Ammon's horn (tissue), 1 donor: Measurements from ENCODE around the gene PNRC1.
"Not testable (repeated sequence)": the region's sequence is repeated elsewhere in the genome, so short reads cannot be mapped to it uniquely, and the experiment has no call there.

ENCODE experiments used
- DNase-seq: peaks from one replicate; pipeline ENCODE4 v3.0.0-alpha.2; 2016; ENCODE audit warnings: low spot score

The PNRC1 gene

DNA sequence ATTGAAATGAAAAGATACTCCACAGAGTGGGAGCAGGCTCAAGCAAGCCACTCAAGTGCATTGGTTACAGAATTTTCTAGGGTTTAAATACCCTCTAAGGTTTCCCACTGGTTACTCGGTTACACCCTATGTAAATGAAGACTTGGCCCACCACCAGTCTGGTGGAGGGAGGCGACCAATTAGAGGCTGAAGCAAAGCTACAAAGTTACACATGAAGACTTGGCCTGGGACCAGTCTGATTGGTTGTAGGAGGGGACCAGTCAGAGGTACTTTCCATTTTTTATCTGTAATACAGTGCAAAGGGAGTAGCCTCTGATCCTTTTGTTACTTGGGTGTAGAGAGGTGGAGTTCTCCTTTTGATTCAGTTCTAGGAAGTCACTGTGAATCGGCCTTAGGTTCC, 29.7 kb downstream of the PNRC1 start:
- DNase-seq, result no peak

DNA sequence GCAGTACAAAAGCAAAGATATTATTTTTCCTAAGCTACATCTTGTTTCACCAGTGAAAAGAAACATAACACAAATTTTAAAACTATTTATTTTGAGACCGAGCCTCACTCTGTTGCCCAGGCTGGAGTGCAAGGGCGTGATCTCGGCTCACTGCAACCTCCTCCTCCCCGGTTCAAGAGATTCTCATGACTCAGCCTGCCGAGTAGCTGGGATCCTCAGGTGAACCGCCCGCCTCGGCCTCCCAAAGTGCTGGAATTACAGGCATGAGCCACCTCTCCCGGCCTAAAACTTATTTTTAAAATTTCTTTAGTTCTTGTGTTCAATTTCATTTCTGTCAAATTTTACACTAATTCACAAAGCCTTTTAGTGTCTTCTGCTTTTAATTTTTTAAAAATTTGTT, 31.4 kb downstream of the PNRC1 start:
- DNase-seq, result no peak

DNA sequence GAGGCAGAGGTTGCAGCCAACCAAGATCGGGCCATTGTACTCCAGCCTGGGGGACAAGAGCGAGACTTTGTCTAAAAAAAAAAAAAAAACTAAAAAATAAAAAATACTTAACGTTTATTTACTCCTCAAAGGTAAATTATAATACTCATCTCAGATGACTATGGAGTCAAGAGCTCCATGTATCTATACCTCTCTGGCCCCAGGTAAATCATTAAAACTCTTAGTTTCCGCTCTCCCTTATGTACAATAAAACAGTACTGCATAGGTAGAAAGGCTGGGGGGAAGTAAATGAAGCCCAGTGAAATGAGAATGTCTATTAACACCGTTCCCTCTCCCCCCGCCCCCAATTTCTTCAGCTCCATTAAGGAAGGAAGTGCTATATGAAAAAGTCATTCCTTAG, 36.2 kb downstream of the PNRC1 start:
- no peak for DNase-seq

DNA sequence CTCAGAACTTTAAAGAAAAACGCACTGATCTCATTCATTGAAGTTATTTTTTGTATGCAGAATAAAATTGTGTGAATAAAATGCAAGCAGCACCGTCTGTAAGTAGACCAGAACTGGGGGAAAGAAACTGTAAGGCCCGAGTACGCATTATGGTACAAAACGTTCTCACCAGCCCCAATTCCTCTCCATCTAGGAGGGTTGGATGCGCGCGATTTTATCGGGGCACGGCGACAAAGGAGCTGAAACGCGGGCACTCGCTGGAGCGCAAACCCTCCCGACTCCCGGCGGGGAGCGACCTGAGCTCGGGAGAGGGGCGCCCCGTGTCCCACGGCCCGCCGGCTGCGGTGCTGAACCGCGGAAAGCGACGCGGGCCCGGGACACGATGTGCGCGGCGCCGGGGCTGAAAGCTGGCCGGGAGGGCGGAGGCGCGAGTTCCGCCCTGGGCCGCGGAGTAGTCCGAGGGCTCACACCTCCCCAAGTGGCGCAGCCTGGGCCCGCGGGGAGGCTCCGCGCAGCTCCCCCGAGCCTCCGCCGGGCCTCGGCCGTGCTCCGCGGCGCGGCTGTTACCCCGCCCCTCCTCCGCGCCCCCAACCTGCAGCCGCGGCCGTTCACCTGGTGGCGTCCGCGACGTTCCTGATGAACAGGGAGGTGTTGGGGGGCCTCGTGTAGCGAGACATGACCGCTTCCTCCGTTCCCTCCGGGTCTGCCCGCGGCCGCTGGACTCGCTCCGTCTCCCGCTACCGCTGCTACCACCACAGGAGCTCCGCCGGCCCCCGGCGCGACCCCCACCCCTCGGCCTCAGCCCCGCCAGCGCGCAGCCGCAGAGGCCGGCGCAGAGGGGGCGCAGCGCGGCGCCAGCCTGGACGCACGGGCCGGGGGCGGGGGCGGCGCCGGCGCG, 36.9 kb downstream of the PNRC1 start, which contains the start of gene SRSF12:
TSS of gene SRSF12 (minus strand) at position 861 of the 898 bp plus-strand sequence. CDS start at position 677, 184 bp downstream.
- peak; percentile 29 for DNase-seq

DNA sequence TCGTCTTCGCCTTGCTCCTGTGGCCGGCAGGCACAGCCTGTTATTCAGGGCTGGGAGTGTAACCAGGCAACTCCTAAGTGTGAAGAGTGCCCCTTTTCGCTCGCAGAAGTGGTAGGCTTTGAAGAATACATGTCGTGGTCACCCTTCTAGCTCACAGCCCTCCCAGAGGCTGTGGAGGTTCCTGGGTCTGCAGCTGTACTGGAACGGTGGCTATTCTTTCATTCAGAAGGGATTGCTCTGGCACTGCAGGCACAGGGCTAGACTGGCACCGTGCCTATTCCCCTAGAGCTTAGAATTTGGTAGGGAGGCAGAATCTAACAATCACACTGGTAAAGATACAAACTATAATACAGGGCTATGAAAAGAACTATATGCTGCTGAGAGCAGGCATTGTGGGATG, 38.4 kb downstream of the PNRC1 start:
- peak; percentile 26 for DNase-seq

DNA sequence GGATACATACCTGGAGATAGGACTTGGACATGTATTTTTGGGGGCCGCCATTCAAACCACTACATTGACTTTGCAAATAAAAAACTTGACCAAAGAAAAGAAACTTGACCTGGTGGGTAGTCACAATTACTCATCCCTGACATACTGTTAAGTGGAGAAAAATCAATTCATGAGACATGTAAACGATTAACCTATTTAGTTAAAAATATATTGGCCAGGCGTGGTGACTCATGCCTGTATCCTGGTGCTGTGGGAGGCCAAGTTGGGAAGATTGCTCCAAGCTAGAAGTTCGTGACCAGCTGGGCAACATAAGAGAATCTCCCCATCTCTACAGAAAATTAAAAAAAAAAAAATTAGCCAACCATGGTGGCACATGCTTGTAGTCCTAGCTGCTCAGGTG, 39.8 kb downstream of the PNRC1 start:
- no peak for DNase-seq

DNA sequence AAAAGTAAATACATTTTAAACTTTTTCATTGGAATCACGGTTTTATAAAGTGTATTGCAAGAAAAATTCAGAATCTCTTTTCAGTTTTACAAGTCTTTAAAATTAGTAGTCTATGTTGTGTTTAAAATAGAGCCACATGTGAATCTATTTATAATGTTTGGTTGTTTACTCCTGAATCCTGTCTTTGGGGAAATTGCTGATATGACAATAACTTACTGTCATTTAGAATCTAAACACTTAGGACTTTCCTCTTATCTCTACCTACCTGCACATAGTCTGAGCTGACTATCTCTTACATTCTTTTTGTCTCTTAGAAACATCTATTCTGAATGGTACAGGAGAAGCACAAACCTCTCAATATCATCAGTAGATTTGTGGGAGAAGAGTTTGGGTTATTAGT, 41.4 kb downstream of the PNRC1 start:
- DNase-seq, result no peak

DNA sequence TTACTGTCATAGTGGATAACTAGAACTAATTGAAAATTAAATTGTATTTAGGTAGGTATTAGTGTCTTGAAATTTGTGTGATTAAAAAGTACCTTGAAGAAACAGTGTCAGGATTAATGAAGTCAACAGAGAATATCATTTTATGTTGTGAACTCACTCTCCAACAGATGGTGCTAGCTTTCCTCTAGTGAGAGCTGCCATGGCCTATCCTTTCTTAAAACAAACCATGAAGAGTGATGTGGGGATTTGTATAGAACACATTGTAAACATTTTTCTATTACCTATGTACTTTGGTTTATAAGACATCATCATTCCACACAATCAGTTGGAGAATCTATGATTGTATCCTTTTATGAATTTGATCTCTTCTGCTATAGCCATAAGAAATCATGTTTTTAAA, 42.1 kb downstream of the PNRC1 start:
- peak; percentile 63 for DNase-seq

DNA sequence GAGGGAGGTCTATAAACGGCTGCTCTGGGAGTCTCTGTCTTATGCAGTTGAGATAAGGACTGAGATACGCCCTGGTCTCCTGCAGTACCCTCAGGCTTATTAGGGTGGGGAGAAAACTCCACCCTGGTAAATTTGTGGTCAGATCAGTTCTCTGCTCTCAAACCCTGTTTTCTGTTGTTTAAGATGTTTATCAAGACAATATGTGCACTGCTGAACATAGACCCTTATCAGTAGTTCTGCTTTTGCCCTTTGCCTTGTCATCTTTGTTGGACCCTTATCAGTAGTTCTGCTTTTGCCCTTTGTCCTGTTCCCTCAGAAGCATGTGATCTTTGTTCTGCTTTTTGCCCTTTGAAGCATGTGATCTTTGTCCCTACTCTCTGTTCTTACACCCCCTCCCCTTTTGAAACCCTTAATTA, 47.7 kb downstream of the PNRC1 start:
- not testable (repeated sequence) for DNase-seq

DNA sequence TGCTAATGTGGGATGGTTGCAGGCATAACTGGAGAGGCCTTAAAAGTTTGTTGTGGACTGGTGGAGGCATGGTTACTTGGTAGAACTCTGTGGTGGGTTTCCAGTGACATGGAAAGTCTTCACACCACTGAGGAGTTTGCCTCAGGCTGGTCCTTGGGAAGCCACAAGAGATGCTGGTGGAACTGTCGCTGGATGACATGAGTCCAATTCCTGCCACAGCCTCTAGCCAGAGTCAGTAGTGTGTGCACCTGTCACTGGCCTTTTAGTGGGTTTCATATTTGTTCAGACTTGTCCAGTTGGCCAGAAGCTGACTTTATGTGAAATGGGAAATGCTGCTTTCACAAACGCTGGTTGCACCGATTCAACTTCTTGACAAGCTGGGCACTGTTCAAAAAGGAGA, 51.0 kb downstream of the PNRC1 start:
- DNase-seq, result no peak

DNA sequence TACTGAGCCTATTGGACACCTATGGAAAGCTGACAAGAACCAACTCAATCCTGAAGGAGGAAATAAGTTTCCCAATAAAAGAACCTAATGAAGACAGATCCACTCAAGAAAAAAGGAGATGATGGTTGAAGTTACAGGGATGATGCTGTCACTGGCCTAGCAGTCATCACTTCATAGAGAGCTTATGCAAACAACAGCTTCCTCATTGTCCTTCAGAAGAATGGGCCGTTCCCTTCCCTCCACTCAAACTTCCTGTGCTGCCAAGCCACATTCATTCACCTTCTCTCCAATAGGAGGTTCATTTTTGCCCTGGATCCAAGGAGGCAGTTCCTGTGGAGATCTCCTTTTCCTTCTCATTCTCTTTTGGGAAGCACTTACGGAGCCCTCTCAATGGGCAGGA, 51.5 kb downstream of the PNRC1 start:
- no peak for DNase-seq

DNA sequence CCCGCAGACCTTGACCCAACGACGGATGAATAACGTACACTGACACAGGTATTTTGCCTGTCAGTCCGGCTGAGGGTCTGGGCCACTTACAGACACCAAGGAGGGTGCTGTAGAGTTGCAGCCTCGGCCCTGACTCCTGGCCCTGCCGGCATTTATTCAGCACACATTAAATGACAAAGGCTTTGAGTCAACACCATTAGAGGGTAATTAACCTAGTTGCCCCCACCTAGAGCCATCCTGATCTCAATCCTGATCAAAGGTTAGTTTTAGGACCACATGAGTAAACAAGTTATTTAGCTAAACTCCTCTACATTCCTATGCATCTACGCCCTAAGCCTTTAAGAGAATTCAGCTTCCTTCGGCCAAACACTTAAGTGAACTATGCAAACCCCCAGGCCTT, 53.4 kb downstream of the PNRC1 start:
- DNase-seq, result no peak

DNA sequence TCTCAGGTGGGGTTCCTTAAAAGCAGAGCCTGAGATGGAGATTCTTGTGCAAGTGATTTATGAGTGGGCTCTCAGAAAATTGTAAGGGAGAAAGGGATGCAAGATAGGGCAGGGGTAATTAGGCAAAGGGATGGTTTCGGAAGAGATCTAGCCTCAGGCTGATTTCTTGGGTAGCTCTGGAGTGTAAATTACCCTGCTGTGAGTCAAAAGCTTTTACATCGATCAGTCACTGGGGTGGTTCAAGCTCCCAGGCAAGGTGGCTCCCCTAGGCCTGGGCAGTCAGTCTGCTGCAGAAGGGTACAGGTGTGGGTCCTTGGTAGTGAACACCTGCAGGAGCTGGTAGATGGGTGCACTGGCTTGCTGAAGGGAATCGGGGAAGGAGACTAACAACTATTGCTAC, 54.2 kb downstream of the PNRC1 start:
- DNase-seq, result no peak
